Left forelimb (tissue), 1 donor: ENCODE measurements around the gene FALEC.

Source experiments
- DNase-seq: peaks from one replicate; pipeline ENCODE4 v3.0.0-alpha.2; 2018; ENCODE audit warnings: low spot score

Gene FALEC

GRCh38 chr1:150511985-150512660, 3.4 kb upstream of the FALEC start:
- DNase-seq = no peak

- no peak for DNase-seq
These were observed 2.7 kb upstream of the FALEC start for GRCh38 chr1:150512846-150513245.

GRCh38 chr1:150513351-150513791, 2.2 kb upstream of the FALEC start:
- DNase-seq = no peak

GRCh38 chr1:150514260-150514659, 1.3 kb upstream of the FALEC start:
- DNase-seq = no peak

GRCh38 chr1:150514913-150515327, 632 bp upstream of the FALEC start:
- DNase-seq = no peak

- DNase-seq = no peak
These were observed 569 bp downstream of the FALEC start for GRCh38 chr1:150516050-150516591.

GRCh38 chr1:150516616-150517015, 1.1 kb downstream of the FALEC start:
- DNase-seq = no peak

- DNase-seq = no peak
These were observed 5.8 kb downstream of the FALEC start for GRCh38 chr1:150521196-150521968.

GRCh38 chr1:150525348-150525747, 9.8 kb downstream of the FALEC start:
- no peak for DNase-seq

GRCh38 chr1:150528196-150528595, 12.6 kb downstream of the FALEC start:
- no peak for DNase-seq

GRCh38 chr1:150529017-150529416, 13.5 kb downstream of the FALEC start:
- no peak for DNase-seq

GRCh38 chr1:150530491-150531159, 15.1 kb downstream of the FALEC start:
- DNase-seq = no peak

GRCh38 chr1:150532860-150533259, 17.3 kb downstream of the FALEC start:
- DNase-seq = no peak

- no peak for DNase-seq
These were observed 18.4 kb downstream of the FALEC start for GRCh38 chr1:150534002-150534401.

- no peak for DNase-seq
These were observed 20.1 kb downstream of the FALEC start for GRCh38 chr1:150535511-150536287.

- DNase-seq = no peak
These were observed 21.5 kb downstream of the FALEC start for GRCh38 chr1:150536836-150537731.

- DNase-seq = no peak
These were observed 22.5 kb downstream of the FALEC start for GRCh38 chr1:150537732-150538684.

- DNase-seq = no peak
These were observed 28.1 kb downstream of the FALEC start for GRCh38 chr1:150543500-150544143.

GRCh38 chr1:150544204-150544603, 28.7 kb downstream of the FALEC start:
- DNase-seq = no peak
